Smooth muscle cell (in vitro differentiated cells): Measurements from ENCODE around the gene ZNF366. TPM values are rescaled to one million over a fixed set of nuclear protein-coding genes. Genes with fewer than 3 reads are reported as not detected.

Experiments used
- DNase-seq: peaks from one replicate; lab custom pipeline; 2025; ENCODE audit not compliant: unreplicated experiment; lab: John Stamatoyannopoulos, UW
- H2AFZ ChIP-seq: fragments of 200-600 bp; sonication (generic); 2 replicates; pipeline ENCODE4 v1.6.0; 2016; ENCODE audit warnings: antibody characterized with exemption, low read depth, mild to moderate bottlenecking
- H3F3A ChIP-seq: fragments of 200-600 bp; sonication (generic); 2 replicates; pipeline ENCODE4 v1.6.0; 2017; ENCODE audit warnings: antibody characterized with exemption, low read depth
- H3K27ac ChIP-seq: fragments of 200-600 bp; sonication (generic); 2 replicates; pipeline ENCODE4 v1.5.1; 2016; ENCODE audit warnings: low read depth, mild to moderate bottlenecking
- H3K27me3 ChIP-seq: fragments of 200-600 bp; sonication (generic); 2 replicates; pipeline ENCODE4 v1.6.1; 2016; ENCODE audit warnings: low read depth, mild to moderate bottlenecking
- H3K36me3 ChIP-seq: fragments of 200-600 bp; sonication (generic); 2 replicates; pipeline ENCODE4 v1.5.1; 2016; ENCODE audit warnings: low read depth
- H3K4me1 ChIP-seq: fragments of 200-600 bp; sonication (generic); 2 replicates; pipeline ENCODE4 v1.5.1; 2016; ENCODE audit warnings: low read depth
- H3K4me2 ChIP-seq: fragments of 200-600 bp; sonication (generic); 2 replicates; pipeline ENCODE4 v1.6.0; 2016; ENCODE audit warnings: mild to moderate bottlenecking
- H3K4me3 ChIP-seq: fragments of 200-600 bp; sonication (generic); 2 replicates; pipeline ENCODE4 v1.5.1; 2016; ENCODE audit warnings: mild to moderate bottlenecking
- H3K79me2 ChIP-seq: fragments of 200-600 bp; sonication (generic); 2 replicates; pipeline ENCODE4 v1.6.0; 2016; ENCODE audit warnings: low read depth, mild to moderate bottlenecking
- H3K9ac ChIP-seq: fragments of 200-600 bp; sonication (generic); 2 replicates; pipeline ENCODE4 v1.6.0; 2016; ENCODE audit warnings: low read depth
- H3K9me3 ChIP-seq: fragments of 200-600 bp; sonication (generic); replicated peaks from 2 replicates; pipeline ENCODE4 v1.5.1; 2016; ENCODE audit warnings: low read depth
- H4K20me1 ChIP-seq: fragments of 200-600 bp; sonication (generic); 2 replicates; pipeline ENCODE4 v1.6.0; 2016; ENCODE audit warnings: low read depth
- CTCF ChIP-seq: fragments of 200-600 bp; sonication (generic); IDR thresholded peaks from 2 replicates; pipeline ENCODE4 v1.5.1; 2017; ENCODE audit warnings: borderline replicate concordance, mild to moderate bottlenecking, antibody characterized with exemption; ENCODE audit not compliant: insufficient read depth, poor library complexity, severe bottlenecking
- WGBS: methylation state at CpG from one replicate; pipeline ENCODE4 v1.1.7; 2016; ENCODE audit warnings: low lambda C conversion rate; 5-methylcytosine and 5-hydroxymethylcytosine counted together
- polyA plus RNA-seq: library from polyadenylated mRNA; unstranded; fragments of >200 nt; fragmentation: Nextera tagmentation; extraction: Ambion mirVana; gene quantifications from 2 replicates; pipeline ENCODE4 v1.2.1, GENCODE V29; 2016
- total RNA-seq: library from RNA; depleted of rRNA; stranded (reverse); fragments of >200 nt; gene quantifications from 2 replicates; pipeline ENCODE4 v1.2.3, GENCODE V29; 2014

The ZNF366 gene
- total and polyA plus RNA-seq, 2 experiments from 2014 or later: not detected

- no peaks in the 10 kb centered on the region for H3K36me3 ChIP-seq
- no peaks in the 10 kb centered on the region for H3K79me2 ChIP-seq
- no peaks in the 10 kb centered on the region for H4K20me1 ChIP-seq
- no peak overlapping the region for H3K4me3 ChIP-seq
- no peak overlapping the region for H3K4me2 ChIP-seq
- H2AFZ ChIP-seq: no peak overlapping the region
- H3K9me3 ChIP-seq: no peaks in the 10 kb centered on the region
- DNase-seq: no peak
- H3K9ac ChIP-seq: no peak overlapping the region
- no peak for TF ChIP-seq CTCF
- no peaks in the 10 kb centered on the region for H3K27me3 ChIP-seq
- WGBS: 92% methylated on average over 5 of the region's 5 CpGs
- H3K4me1 ChIP-seq: no peaks in the 10 kb centered on the region
- no peak overlapping the region for H3K27ac ChIP-seq
- H3F3A ChIP-seq: no peaks in the 10 kb centered on the region
Measured at GRCh38 chr5:72515211-72515610, 8.0 kb upstream of the ZNF366 start.

GRCh38 chr5:72512593-72512860 is 5.3 kb upstream of the ZNF366 start:
- Histone ChIP-seq H3K4me1 (peaks cover under 1% of the 10 kb centered on the region), H4K20me1 (no peaks in the 10 kb centered on the region), H3K4me2 (no peak overlapping the region), H3K27me3 (no peaks in the 10 kb centered on the region), H3K9ac (no peak overlapping the region), H3K4me3 (no peak overlapping the region), H3K9me3 (no peaks in the 10 kb centered on the region), H3K79me2 (no peaks in the 10 kb centered on the region), H3F3A (peaks cover 6% of the 10 kb centered on the region), H3K36me3 (no peaks in the 10 kb centered on the region), H2AFZ (no peak overlapping the region), H3K27ac (no peak overlapping the region)
- TF ChIP-seq CTCF: no peak
- no peak for DNase-seq

GRCh38 chr5:72511774-72512592 is 4.8 kb upstream of the ZNF366 start:
- Histone ChIP-seq H3K4me2 (no peak overlapping the region), H3K27me3 (no peaks in the 10 kb centered on the region), H3K79me2 (no peaks in the 10 kb centered on the region), H3K9me3 (no peaks in the 10 kb centered on the region), H3K4me3 (no peak overlapping the region), H3K27ac (peak overlapping the region; percentile 68), H3K4me1 (peaks cover 5% of the 10 kb centered on the region), H3F3A (peaks cover 6% of the 10 kb centered on the region), H3K9ac (no peak overlapping the region), H2AFZ (no peak overlapping the region), H3K36me3 (no peaks in the 10 kb centered on the region), H4K20me1 (no peaks in the 10 kb centered on the region)
- DNase-seq: no peak
- no peak for TF ChIP-seq CTCF
- 76% methylated on average over 6 of the region's 6 CpGs for WGBS

GRCh38 chr5:72511366-72511765 is 4.2 kb upstream of the ZNF366 start:
- WGBS: 69% methylated on average over 3 of the region's 3 CpGs
- Histone ChIP-seq H3K27me3 (no peaks in the 10 kb centered on the region), H3K4me1 (peaks cover 5% of the 10 kb centered on the region), H3K79me2 (no peaks in the 10 kb centered on the region), H3K9me3 (no peaks in the 10 kb centered on the region), H3K9ac (no peak overlapping the region), H3K27ac (peak overlapping the region; percentile 68), H4K20me1 (no peaks in the 10 kb centered on the region), H3K36me3 (no peaks in the 10 kb centered on the region), H2AFZ (no peak overlapping the region), H3F3A (peaks cover 6% of the 10 kb centered on the region), H3K4me3 (no peak overlapping the region), H3K4me2 (no peak overlapping the region)
- no peak for DNase-seq
- no peak for TF ChIP-seq CTCF
